Heart left ventricle (tissue), 13 donors: Measurements from ENCODE around the gene ARHGAP1.

Experiments used
- POLR2A ChIP-seq, 2 donors: fragments of 450-650 bp; IDR thresholded peaks; one replicate each; pipeline ENCODE4 v1.6.1; 2017; ENCODE audit warnings: antibody characterized with exemption in 2 of 2, mild to moderate bottlenecking in 2 of 2, moderate library complexity in 2 of 2
- TF ChIP-seq, protein P1 (sequence below), 12 donors: fragments of 200-600 bp; sonication (generic) in 4 of 12; IDR thresholded peaks; one replicate each; pipeline versions ENCODE4 v1.5.0 to v1.8.0; 2018 to 2022; ENCODE audit warnings: antibody characterized with exemption in 12 of 12, mild to moderate bottlenecking in 5 of 12
- donor health status: ischemic (EF 13 %, LVEDD 7.1; RV severe dilation, severe dysfunction).
- donor health status: DM: no; HTN: yes; CAD: no.
- donor health status: DM: no; HTN: no; CAD: no.
- donor health status: ischemic (EF 25% LVEDD 6.9; RV normal size, moderate dysfunction).
- donor health status: ischemic (EF 25% LVEDD 5.7; RV mildly dilated, moderate dysfunction).
- donor health status: ischemic (EF 35%, LVEDD 5.7; RV mildly dilated, moderate dysfunction).
- donor health status: nonischemic (EF 11% LVEDD 7.7; RV severe dilation, severe dysfunction).
- donor health status: DM: yes; HTN: yes; CAD: no.
- donor health status: PGD.
- donor health status: ischemic (EF 29% LVEDD 5.4; RV normal size, mild dysfunction).
- donor health status: nonischemic (EF 23%, LVEDD 6.1; RV moderate dilation, normal function).

- TF ChIP-seq, protein P1, sequence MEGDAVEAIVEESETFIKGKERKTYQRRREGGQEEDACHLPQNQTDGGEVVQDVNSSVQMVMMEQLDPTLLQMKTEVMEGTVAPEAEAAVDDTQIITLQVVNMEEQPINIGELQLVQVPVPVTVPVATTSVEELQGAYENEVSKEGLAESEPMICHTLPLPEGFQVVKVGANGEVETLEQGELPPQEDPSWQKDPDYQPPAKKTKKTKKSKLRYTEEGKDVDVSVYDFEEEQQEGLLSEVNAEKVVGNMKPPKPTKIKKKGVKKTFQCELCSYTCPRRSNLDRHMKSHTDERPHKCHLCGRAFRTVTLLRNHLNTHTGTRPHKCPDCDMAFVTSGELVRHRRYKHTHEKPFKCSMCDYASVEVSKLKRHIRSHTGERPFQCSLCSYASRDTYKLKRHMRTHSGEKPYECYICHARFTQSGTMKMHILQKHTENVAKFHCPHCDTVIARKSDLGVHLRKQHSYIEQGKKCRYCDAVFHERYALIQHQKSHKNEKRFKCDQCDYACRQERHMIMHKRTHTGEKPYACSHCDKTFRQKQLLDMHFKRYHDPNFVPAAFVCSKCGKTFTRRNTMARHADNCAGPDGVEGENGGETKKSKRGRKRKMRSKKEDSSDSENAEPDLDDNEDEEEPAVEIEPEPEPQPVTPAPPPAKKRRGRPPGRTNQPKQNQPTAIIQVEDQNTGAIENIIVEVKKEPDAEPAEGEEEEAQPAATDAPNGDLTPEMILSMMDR (IDR thresholded peaks at IDR 0.05), result no peak
- no peak for TF ChIP-seq POLR2A (IDR thresholded peaks at IDR 0.05)
These were observed 28.2 kb upstream of the ARHGAP1 start for GRCh38 chr11:46728659-46729040.
